Vagina (tissue), 2 donors: Measurements from ENCODE around the gene HMCN2.

Source experiments
- POLR2AphosphoS5 ChIP-seq, 2 donors: sonication (generic); formaldehyde crosslinking; IDR thresholded peaks; one replicate each; pipeline ENCODE4 v1.9.0; 2017; ENCODE audit warnings: antibody characterized with exemption in 2 of 2, mild to moderate bottlenecking in 2 of 2, low read depth in 1 of 2; ENCODE audit not compliant: insufficient read depth in 1 of 2
- TF ChIP-seq, protein P1 (sequence below), 3 experiments: fragments of 450-650 bp in 2 of 3; fragments of 200-600 bp in 1 of 3; sonication (generic) in 1 of 3; IDR thresholded peaks; one replicate each; pipeline ENCODE4 v1.5.1; 2017 to 2019; ENCODE audit warnings: antibody characterized with exemption in 3 of 3, mild to moderate bottlenecking in 2 of 3, moderate library complexity in 2 of 3

DNA sequence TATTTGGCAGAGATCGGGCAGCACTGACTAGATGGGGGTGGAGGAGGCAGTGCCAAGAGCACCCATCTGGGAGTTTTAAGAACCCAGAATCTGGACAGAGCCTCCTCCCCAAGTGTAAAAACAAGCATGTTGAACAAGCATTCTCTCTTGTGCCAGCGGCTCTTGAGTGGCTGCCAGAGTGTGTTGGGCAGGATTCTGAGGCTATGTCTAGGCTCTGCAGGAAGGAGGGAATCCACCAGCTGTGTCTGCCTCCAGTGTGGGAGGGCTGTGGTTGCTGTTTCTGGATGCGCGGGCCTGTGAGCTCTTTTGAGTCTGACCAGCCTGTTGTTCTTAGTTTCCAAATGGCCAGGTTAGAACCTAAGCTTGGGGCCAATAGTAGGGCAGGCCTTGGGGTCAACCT lies 39.8 kb downstream of the HMCN2 start:
- no peak for TF ChIP-seq POLR2AphosphoS5 (IDR thresholded peaks at IDR 0.05; ENCODE audit: insufficient read depth in 1 of 2, low read depth in 1 of 2)
- TF ChIP-seq, protein P1, sequence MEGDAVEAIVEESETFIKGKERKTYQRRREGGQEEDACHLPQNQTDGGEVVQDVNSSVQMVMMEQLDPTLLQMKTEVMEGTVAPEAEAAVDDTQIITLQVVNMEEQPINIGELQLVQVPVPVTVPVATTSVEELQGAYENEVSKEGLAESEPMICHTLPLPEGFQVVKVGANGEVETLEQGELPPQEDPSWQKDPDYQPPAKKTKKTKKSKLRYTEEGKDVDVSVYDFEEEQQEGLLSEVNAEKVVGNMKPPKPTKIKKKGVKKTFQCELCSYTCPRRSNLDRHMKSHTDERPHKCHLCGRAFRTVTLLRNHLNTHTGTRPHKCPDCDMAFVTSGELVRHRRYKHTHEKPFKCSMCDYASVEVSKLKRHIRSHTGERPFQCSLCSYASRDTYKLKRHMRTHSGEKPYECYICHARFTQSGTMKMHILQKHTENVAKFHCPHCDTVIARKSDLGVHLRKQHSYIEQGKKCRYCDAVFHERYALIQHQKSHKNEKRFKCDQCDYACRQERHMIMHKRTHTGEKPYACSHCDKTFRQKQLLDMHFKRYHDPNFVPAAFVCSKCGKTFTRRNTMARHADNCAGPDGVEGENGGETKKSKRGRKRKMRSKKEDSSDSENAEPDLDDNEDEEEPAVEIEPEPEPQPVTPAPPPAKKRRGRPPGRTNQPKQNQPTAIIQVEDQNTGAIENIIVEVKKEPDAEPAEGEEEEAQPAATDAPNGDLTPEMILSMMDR (IDR thresholded peaks at IDR 0.05): no peak
